Measurements from ENCODE around the gene LDLRAP1.
"Not testable (repeated sequence)": the region's sequence is repeated elsewhere in the genome, so short reads cannot be mapped to it uniquely, and the experiment has no call there.

The LDLRAP1 gene

DNA sequence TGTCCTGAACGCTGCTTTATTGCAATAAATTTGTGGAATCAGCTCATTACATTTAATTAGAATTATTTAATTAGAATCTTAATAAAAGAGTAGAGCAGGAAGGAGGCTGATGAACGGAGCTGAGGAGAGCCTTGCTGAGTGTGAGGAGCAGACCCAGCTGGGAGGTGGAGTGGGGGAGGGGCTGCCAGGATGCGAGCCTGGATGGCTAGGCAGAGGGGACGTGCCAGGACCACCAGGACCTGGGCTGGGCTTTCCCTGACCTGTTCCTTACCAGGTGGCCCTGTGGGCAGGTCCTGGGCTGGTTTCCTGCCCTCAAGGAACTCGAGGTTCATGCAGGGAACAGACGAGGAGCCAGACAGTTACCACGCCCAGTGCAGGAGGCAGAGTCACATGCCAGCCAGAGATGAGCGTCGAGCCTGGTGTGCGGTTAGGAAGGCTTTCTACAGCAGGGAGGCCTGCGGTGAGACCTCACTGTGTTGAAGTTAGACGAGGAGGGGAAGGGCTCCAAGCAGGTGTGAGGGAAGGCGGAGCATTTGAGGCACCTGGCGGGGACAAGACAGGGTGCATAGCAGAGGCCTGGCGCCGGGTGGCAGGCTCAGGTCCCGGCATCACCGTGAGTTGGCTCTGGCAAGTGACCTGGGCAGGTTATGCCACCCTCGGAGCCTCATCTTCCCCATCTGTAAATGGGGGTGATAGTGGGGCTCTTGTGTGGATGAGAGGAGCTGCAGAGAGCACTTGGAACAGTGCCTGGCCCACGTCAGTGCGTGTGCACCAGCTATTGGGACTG, 33.9 kb downstream of the LDLRAP1 start:
- DNase-seq (ENCODE audit: low spot score): no peak

DNA sequence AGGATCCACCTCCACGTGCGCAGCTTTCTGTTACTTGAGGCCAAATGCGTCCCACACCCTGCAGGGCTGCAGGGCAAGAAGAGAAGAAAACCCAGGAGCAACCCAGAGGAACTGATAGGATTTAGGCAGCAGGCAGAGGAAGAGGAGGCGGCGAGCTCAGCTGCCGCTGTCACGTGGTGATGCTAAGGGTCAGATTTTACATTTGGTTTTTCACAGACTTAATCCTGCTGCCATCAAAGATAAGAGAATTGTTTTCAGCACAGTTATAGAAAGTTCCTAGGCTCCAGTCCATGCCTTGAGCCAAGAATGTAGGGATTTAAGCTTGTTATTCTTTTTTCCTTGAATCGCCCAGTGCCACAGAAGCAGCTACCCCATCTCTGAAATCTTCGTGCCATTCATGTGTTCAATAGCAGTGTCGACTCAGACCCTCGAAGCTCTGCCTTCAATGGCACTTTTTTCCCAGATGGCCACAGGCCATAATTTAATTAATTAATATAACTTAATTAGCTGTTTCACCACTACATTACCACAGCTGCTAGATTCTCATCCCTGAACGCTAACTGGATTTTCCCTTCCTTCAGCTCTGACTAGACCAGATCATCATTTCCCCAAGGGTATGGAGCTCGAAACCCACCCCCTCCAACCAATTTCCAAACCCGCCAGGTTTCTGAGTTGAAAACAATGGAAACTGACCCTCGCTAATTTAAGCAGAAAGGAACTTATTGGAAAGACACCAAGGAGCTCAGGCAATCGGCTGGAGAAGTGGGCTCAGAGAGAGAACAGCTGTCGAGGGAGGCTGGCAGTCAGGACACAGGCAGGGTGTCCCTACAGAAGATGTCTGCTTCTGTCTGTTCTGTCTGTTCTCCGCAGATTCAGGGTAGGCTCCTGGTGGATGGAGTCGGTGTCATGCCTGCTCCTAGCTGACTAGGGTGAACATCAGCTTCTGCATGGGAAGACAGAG, 36.2 kb downstream of the LDLRAP1 start:
- no peak for DNase-seq (ENCODE audit: low spot score)

DNA sequence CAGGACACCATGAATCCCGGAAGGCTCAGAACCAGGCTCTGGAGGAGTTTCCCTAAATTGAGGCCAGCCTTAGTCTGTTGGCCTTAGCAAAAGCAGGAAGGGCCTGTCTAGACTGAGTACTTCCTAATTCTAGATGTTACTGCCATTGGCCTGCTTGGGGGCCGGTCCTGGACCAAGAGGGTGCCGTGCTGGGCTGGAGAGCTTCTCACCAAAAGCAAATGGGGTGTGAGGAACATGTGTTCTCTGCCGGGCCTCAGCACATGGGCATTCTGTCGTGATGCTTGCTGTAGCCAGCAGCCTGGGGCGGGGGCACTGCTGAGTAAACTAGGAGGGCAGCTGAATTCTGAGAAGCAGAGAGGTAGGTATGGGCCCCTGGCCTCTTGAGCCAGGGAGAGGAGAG, 37.5 kb downstream of the LDLRAP1 start:
- peak; percentile 4 for DNase-seq (ENCODE audit: low spot score)

DNA sequence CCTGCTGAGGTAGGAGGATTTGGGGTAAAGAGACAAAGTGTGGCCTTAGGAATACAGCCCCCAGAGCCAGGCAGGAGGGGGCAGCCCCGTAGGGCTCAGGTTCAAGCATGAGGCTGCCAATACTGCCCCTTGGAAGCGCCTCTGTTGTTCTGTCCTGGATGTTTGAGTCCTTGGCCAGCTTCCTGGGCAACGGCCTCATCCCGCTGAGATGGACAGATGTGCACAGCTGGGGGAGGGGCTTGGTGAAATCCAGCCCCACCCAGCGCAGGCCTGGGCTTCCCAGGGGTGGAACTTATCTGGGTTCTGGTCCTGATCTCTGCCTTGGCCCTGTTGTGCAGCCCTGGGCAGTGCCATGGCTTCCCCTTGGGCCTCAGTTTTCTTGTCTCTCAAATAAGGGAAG, 38.4 kb downstream of the LDLRAP1 start:
- DNase-seq (ENCODE audit: low spot score): no peak

DNA sequence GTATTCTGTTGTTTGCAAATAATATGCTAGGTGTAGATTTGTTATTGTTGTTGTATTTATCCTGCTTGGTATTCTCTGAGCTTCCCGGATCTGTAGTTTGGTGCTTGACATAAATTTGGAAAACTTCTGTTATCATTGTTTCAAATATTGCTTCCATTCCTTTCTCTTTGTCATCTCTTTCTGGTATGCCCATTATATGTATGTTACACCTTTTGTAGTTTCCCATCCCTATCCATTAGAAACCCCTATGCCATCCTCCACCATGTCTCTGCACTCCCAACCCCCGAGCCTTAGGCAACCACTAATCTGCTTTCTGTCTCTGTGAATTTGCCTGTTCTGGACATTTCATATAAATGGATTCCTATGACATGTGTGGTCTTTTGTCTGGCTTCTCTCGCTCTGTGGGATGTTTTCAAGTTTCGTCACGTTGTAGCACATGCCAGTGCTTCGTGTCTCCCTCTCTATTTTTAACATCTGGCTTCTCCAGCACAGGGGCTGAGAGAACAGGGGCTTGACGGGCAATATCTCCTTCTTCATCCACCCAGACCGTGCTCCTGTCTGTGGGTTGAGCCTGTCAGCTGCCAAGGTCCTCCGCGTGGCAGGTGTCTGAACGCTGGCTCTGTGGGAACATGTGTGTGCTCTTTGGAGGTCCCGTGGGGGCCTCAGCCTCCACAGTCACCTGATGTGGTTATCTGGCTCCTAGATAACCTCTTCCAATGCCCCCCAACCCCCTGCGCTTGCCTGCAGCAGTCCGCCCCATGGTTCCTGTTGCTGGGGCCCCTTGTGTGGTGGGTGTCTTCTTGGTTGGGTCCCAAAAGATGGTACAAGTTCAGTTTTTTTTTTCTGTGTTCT, 40.3 kb downstream of the LDLRAP1 start:
- DNase-seq (ENCODE audit: low spot score): no peak

DNA sequence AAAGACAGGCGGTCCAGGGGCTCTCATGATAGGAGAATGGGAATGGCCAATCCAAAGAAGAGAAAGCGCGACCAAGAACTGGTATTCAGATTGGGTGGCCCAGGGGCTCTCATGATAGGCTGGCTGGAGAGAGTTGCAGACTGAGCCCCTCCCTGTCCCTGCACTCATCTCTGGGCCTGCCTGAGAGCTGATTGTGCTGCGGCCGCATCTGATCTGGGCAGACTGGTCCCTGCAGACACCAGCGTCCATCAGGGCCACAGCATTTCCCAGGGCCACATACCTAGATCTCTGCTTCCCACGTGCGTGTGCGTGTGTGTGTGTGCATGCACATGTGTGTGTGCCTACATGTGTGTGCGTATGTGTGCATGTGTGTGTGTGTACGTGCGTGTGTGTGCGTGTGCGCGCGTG, 42.8 kb downstream of the LDLRAP1 start:
- DNase-seq (ENCODE audit: low spot score): no peak

DNA sequence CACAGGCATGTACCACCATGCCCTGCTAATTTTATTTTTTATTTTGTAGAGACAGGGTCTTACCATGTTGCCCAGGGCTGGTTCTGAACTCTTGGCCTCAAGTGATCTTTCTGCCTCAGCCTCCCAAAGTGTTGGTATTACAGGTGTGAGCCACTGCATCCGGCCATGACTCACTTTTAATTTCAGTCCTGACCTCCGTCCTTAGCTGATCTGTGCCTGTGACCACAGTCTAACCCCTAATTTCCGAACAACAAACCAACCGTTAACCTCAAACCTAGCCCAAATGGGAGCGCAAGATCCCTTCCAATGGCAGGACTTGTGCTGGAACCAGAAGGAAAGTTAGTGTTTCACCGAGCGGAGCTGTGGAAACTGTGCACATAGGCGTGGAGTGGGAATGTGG, 43.9 kb downstream of the LDLRAP1 start:
- no peak for DNase-seq (ENCODE audit: low spot score)

DNA sequence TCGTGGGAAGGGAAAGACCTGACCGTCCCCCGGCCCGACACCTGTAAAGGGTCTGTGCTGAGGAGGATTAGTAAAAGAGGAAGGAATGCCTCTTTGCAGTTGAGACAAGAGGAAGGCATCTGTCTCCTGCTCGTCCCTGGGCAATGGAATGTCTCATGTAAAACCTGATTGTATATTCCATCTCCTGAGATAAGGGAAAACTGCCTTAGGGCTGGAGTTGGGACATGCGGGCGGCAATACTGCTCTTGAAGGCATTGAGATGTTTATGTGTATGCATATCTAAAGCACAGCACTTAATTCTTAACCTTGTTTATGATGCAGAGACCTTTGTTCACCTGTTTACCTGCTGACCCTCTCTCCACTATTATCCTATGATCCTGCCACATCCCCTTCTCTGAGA, 44.8 kb downstream of the LDLRAP1 start:
- not testable (repeated sequence) for DNase-seq (ENCODE audit: low spot score)

DNA sequence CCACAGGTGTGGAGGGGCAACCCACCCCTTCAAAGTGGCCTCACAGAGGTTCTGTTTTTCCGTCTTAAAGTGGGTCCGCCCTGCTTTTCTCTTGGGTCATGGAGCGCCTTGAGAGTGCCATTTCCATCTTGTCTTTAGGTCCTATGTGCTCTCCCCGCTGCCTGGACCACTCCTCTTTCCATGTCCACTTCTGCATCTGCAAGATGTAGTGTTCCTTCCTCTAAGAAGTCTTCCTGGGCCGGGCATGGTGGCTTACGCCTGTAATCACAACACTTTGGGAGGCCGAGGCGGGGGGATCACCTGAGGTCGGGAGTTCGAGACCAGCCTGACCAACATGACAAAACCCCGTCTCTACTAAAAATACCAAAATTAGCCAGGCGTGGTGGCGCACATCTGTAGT, 45.4 kb downstream of the LDLRAP1 start:
- DNase-seq (ENCODE audit: low spot score): not testable (repeated sequence)

DNA sequence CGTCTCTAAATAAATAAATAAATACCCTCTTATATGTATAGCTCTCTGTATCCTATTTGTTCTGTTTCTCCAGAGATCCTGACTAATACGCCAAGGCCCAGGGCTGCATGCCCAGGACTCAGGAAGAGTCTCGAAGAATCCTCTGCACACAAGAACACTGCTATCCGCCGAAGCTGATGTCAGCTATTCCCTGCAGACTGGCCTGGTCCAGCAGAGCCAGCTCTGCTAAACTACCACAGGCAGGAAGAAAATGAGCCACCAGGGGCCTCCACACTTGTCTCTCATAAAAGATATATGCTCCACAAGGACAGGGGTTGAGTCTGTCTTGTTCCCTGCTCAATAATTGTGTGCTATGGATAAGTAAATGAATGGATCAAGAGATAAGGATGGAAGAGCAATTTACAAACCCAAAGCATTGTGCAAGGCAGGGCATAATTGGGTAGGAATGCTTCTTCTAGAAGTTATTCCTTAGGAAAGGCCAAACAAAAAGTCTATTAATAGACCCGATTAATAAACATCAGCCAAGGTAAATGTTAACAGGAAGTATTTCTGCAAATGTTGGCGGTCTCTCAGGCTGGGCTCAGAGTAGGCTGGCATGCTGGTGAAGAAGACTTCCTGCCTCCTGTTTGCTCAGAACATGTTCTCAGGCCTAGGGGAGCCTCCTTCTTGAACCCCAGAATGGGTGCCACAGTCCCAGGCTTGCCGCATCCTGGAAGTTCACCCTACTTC, 46.9 kb downstream of the LDLRAP1 start:
- DNase-seq (ENCODE audit: low spot score): no peak

DNA sequence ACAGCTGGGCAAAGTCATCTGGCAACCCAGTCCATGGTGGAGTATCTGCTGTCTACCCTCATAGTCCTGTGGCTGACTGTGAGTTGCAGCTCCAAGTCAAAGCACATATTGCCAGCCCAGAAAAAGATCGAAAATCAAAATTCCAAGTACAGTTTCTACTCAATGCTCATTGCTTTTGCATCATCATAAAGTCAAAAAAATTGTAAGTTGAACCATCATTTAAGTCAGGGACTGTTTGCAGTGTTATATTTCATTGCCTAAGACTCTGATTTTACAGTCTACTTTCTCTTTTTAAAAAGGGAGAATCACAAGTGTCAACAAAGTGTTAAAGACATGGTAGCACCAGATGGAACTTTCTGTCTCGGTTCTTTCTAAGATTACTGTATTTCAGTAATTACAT, 50.5 kb downstream of the LDLRAP1 start:
- DNase-seq (ENCODE audit: low spot score): no peak

DNA sequence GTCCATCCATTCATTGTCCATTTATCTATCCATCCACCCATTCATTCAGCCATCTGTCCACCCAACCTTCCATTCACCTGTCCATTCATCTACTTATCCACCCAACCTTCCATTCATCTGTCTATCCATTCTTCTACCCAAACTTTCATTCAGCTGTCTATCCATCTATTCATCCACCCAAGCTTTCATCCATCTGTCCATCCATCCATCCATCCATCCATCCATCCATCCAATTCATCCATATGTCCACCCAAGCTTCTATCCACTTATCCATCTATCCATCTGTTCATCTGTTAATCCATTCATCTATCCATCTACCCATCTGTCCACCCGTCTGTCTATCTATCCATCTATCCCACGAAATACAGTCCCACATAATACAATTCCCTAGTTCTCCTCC, 51.6 kb downstream of the LDLRAP1 start:
- no peak for DNase-seq (ENCODE audit: low spot score)

DNA sequence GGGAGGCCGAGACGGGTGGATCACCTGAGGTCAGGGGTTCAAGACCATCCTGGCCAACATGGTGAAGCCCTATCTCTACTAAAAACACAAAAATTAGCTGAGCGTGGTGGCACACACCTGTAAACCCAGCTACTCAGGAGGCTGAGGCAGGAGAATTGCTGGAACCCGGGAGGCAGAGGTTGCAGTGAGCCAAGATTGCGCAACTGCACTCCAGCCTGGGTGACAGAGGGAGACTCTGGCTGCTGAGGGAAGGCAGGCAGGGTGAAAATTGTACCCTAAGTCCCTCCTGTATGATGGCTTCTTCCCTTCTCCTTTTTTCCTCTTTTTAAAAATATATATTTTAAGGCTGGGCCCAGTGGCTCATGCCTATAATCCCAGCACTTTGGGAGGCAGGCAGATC, 53.2 kb downstream of the LDLRAP1 start:
- not testable (repeated sequence) for DNase-seq (ENCODE audit: low spot score)

DNA sequence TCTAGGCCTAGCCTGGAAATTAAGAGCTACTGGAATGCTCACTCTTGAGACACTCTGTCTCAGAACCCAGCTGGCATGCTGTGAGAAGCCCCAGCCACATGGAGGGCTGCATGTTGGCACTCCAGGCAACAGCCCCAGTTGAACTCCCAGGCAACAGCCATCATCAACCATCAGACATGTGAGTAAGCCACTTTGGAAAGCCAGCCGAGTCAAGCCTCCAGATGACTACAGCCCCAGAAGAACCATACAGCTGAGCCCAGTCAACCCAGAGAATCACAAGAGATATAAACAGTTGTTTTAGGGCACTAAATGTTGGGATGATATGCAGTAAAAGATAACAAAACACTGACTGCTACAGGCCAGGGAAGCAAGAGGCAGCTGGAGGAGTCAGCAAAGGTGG, 55.5 kb downstream of the LDLRAP1 start:
- DNase-seq (ENCODE audit: low spot score): no peak

DNA sequence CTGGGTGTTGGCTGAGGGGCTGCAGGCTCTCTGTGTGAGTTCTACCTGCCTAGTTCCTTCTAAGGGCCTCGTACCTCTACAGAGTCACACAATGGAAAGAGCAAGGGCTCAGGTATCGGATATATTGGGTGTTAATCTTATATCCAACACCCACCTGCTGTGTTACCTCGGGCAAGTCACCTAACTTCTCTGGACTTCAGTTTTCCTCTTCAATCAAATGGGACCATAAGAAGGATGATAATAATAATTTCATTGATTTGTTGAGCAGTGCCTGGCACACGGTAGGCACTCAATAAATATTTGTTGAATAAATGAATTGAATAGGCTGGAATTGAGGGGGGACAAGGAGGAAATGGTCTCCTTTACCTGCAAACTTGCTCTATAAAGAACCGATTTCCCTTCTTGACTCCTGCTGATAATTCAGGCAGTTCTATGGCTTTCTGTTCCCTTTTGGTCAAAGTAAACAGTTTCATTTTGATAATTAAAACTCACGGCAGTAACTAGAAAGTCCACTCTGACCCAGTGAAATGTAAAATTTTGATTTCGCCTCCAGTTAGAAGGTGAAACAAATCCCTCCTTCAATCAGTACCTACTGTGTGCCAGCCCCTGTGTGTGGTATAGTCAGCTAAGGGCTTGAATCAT, 56.7 kb downstream of the LDLRAP1 start:
- DNase-seq (ENCODE audit: low spot score): no peak

DNA sequence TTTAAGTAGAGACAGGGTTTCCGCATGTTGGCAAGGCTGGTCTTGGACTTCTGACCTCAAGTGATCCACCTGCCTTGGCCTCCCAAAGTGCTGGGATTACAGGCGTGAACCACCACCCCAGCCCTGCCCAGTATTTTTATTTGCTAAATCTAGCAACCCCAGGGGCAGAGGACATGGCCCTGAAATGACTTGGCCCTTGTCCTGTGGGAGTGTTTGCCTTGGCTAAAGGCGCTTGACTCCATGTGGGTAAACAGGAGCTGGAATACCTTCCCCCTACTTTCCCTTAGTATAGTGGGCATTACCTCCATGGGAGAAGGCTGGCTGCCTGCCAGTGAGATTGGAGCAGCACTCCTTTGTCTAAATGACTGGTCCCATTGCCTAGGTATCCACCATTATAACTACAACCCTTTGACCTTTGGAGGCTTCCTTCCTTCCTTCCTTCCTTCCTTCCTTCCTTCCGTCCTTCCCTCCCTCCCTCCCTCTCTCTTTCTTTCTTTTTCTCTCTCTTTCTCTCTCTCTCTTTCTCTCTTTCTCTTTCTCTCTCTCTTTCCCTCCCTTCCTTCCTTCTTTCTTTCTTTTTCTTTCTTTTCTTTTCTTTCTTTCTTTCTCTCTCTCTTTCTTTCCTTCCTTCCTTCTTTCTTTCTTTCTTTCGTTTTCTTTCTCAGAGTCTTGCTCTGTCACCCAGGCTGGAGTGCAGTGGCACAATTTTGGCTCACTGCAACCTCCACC, 57.7 kb downstream of the LDLRAP1 start:
- DNase-seq (ENCODE audit: low spot score): not testable (repeated sequence)

DNA sequence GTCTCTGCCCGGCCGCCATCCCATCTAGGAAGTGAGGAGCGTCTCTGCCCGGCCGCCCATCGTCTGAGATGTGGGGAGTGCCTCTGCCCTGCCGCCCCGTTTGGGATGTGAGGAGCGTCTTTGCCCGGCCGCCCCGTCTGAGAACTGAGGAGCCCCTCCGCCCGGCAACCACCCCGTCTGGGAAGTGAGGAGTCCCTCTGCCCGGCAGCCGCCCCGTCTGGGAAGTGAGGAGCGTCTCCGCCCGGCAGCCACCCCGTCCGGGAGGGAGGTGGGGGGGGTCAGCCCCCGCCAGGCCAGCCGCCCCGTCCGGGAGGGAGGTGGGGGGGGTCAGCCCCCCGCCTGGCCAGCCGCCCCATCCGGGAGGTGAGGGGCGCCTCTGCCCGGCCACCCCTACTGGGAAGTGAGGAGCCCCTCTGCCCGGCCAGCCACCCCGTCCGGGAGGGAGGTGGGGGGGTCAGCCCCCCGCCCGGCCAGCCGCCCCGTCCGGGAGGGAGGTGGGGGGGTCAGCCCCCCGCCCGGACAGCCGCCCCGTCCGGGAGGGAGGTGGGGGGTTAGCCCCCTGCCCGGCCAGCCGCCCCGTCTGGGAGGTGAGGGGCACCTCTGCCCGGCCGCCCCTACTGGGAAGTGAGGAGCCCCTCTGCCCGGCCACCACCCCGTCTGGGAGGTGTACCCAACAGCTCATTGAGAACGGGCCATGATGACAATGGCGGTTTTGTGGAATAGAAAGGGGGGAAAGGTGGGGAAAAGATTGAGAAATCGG, 60.6 kb downstream of the LDLRAP1 start:
- DNase-seq (ENCODE audit: low spot score): not testable (repeated sequence)

DNA sequence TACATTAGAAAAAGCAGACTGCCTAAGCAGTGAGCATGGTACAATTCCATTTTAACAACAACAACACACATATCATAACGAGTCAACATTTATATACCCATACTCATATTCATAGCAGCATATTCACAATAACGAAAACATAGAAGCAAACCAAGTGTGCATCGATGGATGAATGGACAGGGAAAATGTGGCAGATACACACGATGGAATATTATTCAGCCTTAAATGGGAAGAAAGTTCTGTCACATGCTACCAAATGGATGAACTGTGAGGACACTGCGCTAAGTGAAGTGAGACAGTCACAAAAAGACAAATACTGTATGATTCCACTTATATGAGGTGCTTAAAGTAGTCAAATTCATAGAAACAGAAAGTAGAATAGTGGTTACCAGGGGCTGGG, 63.7 kb downstream of the LDLRAP1 start:
- DNase-seq (ENCODE audit: low spot score): no peak

DNA sequence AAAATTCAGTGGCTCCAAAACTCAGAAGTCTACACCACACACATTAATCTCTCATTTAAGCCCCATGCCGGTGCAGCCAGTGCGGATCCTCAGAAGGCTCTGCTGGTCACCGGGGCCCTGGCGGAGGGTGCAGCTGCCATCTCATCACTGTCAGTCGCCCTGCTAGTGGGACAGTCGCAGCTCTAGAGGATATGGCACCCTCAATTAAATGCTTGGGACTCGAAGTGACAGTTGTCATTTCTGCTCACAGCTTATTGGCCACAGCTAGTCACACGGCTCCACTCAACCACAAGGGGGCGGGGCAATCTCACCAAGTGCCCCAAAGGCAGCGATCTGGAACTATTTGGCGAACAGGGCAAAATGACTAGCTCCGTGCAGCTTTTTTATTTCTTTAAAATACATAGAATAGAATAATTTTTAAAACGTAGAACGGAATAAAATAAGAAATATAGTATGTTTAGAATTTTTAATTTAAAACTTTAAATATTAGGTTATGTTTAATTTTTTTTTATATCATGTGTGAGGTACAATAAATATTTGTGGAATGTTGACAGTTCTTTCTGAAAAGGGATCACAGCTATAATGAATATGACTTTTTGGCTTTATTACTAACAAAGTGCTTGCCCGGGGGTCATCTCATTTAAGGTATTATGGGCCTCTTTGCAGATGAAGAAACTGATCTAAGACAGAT, 65.2 kb downstream of the LDLRAP1 start:
- DNase-seq (ENCODE audit: low spot score): peak; percentile 92

All from Ammon's horn (tissue), 1 donor.